ENCODE measurements around the gene GALNTL6. TPM values are rescaled to one million over a fixed set of nuclear protein-coding genes. Genes with fewer than 3 reads are reported as not detected.
"Not testable (repeated sequence)": the region's sequence is repeated elsewhere in the genome, so short reads cannot be mapped to it uniquely, and the experiment has no call there.

GALNTL6 gene
- total RNA-seq, 1 donor from 2014 or later = 0.35 TPM

DNA sequence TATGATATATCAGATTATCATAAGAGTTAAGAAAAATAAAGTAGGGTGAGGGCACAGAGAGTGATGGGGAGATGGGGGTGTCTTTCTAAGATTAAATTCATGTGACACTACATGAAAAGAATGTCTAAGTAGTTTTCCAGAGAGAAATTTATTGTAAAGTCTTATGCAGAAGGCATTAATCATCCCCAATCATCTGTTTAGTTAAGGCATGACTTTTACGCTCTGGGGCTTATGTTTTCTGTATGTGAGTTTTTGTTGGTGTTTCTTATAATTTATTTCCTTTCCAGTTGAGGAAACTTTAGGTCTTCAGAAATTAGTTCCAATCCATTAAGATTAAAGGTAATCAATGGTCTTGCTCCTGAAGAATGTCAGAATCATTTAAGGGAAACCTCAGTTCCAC, 972.4 kb downstream of the GALNTL6 start:
- DNase-seq (ENCODE audit: extremely low read depth, low read depth, low spot score) = no peak

- no peak for DNase-seq (ENCODE audit: extremely low read depth, low read depth, low spot score)
Observed at GRCh38 chr4:172786039-172786792, 973.0 kb downstream of the GALNTL6 start.

GRCh38 chr4:172787111-172787510, 973.9 kb downstream of the GALNTL6 start:
- no peak for DNase-seq (ENCODE audit: extremely low read depth, low read depth, low spot score)

- no peak for DNase-seq (ENCODE audit: extremely low read depth, low read depth, low spot score)
Observed at GRCh38 chr4:172791841-172792240, 978.6 kb downstream of the GALNTL6 start.

GRCh38 chr4:172793565-172794306, 980.5 kb downstream of the GALNTL6 start:
- DNase-seq (ENCODE audit: extremely low read depth, low read depth, low spot score) = no peak

DNA sequence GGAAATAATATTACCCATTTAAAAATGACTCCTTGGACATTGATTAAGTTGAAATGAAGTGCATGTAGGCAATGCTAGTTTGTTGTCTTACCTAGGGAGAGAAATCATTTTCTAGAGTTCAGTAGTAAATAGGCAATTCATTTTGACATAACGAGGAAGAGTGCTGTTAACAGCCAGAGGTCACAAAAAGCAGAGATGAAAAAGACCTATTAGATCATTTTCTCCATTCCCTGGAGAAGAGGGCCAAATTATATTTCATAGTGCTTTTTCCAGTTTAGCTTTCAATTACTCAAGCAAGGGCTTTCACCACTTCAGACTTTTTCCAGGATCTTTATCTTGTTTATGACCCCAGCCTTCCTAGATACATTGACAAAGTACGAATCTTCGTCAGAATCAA, 981.1 kb downstream of the GALNTL6 start:
- DNase-seq (ENCODE audit: extremely low read depth, low read depth, low spot score) = no peak

DNA sequence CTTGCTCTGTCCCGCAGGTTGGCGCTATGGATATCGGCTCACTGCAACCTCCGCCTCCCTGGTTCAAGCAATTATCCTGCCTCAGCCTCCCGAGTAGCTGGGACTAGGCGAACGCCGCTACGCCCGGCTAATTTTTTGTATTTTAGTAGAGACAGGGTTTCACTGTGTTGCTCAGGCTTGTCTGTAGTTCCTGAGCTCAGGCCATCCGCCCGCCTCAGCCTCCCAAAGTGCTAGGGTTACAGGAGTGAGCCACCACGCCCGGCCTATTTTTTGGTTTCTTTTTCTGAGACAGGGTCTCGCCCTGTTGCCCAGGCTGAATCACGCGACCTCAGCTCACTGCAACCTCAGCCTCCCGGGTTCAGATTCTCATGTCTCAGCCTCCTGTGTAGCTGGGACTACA, 984.1 kb downstream of the GALNTL6 start:
- not testable (repeated sequence) for DNase-seq (ENCODE audit: extremely low read depth, low read depth, low spot score)

DNA sequence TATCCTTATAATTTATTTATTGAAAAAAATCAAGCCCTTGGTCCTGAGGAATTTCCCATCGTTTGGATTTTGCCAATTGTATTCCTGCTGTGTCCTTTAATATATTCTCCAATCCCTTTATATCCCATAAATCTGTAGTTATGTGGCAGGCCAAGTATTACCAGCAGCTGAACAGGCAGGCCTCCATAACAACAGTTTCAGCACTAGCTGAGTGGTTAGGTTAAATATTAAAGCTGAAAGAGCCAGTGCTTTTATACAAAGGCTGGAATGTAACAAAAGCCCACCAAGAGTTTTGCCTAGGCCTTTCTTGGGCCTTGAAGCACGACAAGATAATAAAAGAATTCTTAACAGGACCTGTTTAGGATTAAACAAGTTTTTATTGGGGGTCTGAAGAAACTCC, 988.8 kb downstream of the GALNTL6 start:
- DNase-seq (ENCODE audit: extremely low read depth, low read depth, low spot score) = no peak

DNA sequence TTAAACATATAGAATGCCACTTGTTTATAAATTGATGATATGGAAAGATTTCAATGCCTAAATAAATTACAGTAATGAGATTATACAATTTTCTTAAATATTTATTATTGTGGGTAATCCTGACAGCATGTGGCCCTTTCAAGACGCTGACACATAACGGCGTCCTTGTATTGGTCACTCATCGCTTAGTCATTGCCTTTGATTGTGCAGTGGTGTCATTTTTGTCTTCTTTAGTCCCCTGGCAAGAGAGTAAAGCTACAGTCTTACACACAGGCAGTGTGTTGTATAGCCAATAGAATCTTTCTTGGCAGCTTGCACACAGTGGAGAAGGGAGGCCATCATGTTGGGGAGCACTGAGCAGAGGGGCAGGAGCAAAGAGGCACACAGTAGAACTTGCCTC, 993.6 kb downstream of the GALNTL6 start:
- DNase-seq (ENCODE audit: extremely low read depth, low read depth, low spot score) = no peak

- no peak for DNase-seq (ENCODE audit: extremely low read depth, low read depth, low spot score)
Observed at GRCh38 chr4:172808196-172808595, 995.0 kb downstream of the GALNTL6 start.

DNA sequence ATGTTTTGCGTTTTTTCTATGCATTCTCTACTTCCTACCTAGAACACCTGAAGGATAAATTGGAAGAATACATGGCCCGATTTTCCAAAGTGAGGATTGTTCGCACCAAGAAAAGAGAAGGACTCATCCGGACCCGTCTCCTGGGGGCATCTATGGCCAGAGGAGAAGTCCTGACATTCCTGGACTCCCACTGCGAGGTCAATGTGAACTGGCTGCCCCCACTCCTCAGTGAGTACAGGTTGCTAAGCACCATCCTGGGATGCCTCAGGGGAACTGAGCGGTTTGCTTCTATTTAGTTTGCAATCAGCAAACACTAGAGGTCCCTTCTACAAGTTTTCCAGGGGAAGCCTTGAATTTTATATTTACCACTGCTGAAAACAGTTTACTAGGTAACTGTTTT, 996.1 kb downstream of the GALNTL6 start:
- no peak for DNase-seq (ENCODE audit: extremely low read depth, low read depth, low spot score)

DNA sequence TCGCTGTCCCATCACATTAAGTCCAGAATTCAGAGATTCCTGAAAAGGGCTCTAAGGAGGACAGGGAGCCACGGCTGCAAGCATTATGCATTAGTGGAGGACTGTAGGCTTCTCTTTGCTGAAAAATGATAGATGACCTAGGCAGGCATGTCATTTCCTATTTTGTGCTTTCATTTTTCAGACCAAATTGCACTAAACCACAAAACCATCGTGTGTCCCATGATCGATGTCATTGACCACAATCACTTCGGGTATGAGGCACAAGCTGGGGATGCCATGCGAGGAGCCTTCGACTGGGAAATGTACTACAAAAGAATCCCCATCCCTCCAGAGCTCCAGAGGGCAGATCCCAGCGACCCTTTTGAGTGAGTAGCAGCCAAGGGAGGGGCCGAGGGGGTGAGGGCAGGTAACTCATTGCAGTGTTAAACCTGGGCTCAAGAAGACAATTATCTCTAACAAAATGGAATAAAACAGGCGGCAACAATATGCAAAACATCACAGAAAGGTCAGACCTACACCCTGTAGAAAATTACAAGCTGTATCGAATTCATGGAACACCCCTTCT, 1000.2 kb downstream of the GALNTL6 start:
- no peak for DNase-seq (ENCODE audit: extremely low read depth, low read depth, low spot score)

DNA sequence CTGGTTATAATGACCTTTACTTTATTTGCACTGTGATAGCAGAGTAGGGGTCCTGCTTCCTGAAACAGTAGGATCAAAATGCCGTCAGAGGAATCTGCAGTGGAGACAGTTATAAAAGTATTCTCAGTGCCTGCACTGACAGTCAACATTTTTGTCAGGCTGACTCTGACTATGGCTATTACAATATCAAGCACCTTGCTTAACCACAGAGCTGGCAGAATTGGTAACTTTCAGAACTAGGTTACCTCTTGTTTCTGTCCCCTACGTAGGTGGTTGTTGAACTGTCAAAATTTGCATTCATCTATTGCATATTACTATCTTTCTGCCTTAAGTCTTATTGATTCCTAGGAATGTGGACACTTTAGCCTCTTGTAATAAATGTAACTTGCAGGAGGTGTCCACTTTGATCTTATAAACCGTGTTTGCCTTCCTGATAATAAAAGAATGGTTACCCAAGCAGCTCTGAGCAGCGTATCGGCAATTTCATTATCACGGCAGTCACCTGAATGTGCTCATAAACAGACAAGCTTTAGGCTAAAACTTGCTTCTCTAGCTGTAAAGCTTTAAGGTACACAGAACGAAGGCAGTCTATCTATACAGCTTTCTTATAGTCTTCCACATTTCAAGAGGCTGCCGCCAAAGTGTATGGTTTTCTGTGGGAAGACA, 1002.4 kb downstream of the GALNTL6 start:
- no peak for DNase-seq (ENCODE audit: extremely low read depth, low read depth, low spot score)

- no peak for DNase-seq (ENCODE audit: extremely low read depth, low read depth, low spot score)
Observed at GRCh38 chr4:172818901-172819300, 1005.7 kb downstream of the GALNTL6 start.

- DNase-seq (ENCODE audit: extremely low read depth, low read depth, low spot score) = no peak
Observed at GRCh38 chr4:172819353-172819752, 1006.1 kb downstream of the GALNTL6 start.

DNA sequence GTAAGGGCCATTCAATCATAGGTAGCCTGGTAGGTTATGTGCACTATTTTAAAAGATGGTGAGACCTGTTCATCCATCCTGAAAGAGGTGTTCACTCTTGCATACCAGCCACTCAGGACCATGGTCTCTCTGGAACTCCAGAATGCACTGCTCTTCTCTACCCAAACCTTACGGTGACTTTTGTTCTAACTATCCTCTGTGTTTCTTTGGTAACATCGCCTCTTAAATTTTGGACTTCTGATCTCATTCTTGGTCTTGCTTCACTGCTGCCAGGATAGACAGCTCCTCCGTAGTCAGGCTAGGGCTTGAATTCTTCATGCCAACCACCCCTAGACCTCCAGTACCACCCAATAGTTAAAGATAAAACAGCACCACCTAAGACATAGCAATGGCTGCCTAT, 1009.1 kb downstream of the GALNTL6 start:
- no peak for DNase-seq (ENCODE audit: extremely low read depth, low read depth, low spot score)

DNA sequence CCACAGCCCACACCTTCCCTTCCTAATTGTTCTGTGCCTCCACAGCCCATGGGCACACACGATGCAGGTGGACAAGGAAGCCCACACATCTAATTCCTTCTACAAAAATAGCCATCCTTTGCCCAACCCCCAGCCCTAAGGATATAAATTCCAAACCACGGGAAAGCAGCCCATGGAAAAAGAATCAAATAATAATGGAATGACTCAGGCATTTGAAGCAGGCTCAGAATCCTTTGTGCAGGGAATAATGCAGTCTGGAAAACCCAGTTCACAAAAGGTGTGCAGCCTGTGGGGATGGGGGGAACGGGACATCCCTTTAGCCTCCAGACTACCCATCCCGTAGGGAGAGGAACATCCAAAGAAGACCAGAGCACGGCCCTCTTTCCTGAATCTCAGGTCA, 1013.1 kb downstream of the GALNTL6 start:
- no peak for DNase-seq (ENCODE audit: extremely low read depth, low read depth, low spot score)

DNA sequence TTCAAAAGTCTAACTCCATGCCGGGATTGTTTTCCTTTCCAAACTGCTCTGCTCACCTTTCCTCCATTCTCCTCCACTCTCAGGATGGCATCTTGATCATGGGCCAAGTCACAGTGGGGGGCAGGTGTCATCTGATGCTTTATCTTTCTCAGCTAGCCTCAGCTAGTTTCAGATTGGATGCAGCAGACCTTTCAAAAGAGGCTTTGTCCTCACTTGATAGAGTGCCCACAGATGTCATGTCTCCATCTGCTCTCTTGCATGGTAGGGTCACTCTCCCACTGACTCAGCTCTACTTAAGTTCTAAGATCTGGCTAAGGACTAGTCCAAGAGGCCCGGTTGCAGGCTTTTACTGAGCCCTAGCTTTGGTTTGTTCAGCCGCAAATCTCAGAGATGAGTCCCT, 1013.7 kb downstream of the GALNTL6 start:
- no peak for DNase-seq (ENCODE audit: extremely low read depth, low read depth, low spot score)

GRCh38 chr4:172830295-172830764, 1017.1 kb downstream of the GALNTL6 start:
- DNase-seq (ENCODE audit: extremely low read depth, low read depth, low spot score) = no peak

DNA sequence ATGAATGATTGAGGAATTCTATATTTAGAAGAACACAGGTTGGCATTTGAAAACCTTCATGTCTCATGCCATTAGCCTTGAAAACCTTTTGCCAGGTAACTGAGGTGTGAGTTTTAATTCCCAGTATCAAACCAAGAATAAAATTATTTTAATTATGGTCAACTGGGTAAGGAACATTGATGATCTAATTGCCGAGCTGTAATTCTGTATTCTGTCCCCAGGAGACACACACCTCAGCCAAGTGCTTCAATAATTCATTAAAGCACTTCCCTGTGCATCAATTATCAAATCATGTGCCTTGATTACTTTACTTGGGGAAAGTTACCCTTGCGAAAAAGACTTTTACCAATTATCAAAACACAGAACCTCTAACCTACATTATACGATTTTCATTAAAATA, 1023.5 kb downstream of the GALNTL6 start:
- no peak for DNase-seq (ENCODE audit: extremely low read depth, low read depth, low spot score)

- DNase-seq (ENCODE audit: extremely low read depth, low read depth, low spot score) = no peak
Observed at GRCh38 chr4:172838111-172838510, 1024.9 kb downstream of the GALNTL6 start.

All from glomerular endothelial cell (primary cell).